GM12878 (cell line): ENCODE results near the gene RAB10. TPM values are rescaled to one million over a fixed set of nuclear protein-coding genes. Genes with fewer than 3 reads are reported as not detected.
A peak's percentile ranks its signal among the peaks of the same experiment; 100 is the strongest.

Experiments
- ASH2L ChIP-seq: fragments of 300-600, 200-600 bp; sonication (generic); IDR thresholded peaks from 2 replicates; pipeline ENCODE4 v1.6.1; 2017; ENCODE audit warnings: low read depth, mild to moderate bottlenecking, borderline replicate concordance
- CEBPZ ChIP-seq: fragments of 150-350 bp; IDR thresholded peaks from 2 replicates; pipeline ENCODE4 v1.6.1; 2016; ENCODE audit warnings: low read depth, low read length
- CHD4 ChIP-seq: fragments of 200-600 bp; sonication (generic); IDR thresholded peaks from 2 replicates; pipeline ENCODE4 v1.6.1; 2016; ENCODE audit warnings: mild to moderate bottlenecking
- DPF2 ChIP-seq: fragments of 450-650 bp; IDR thresholded peaks from 2 replicates; pipeline ENCODE4 v1.6.1; 2017; ENCODE audit warnings: mild to moderate bottlenecking
- FOXK2 ChIP-seq: fragments of 450-650 bp; IDR thresholded peaks from 2 replicates; pipeline ENCODE4 v1.6.1; 2017; ENCODE audit warnings: mild to moderate bottlenecking, moderate library complexity
- GATAD2B ChIP-seq: fragments of 450-650 bp; conservative IDR thresholded peaks from 2 replicates; pipeline ENCODE4 v1.6.1; 2017; ENCODE audit warnings: low read depth, mild to moderate bottlenecking, moderate library complexity
- HSF1 ChIP-seq: fragments of 150-350 bp; IDR thresholded peaks from 2 replicates; pipeline ENCODE4 v1.6.1; 2014; ENCODE audit warnings: mild to moderate bottlenecking, low read depth, low read length
- POLR2AphosphoS2 ChIP-seq: IDR thresholded peaks from 2 replicates; pipeline ENCODE4 v1.6.1; 2011; ENCODE audit warnings: low read depth, mild to moderate bottlenecking, low read length, improper control_type of control experiment, moderate library complexity
- RB1 ChIP-seq: fragments of 450-650 bp; formaldehyde crosslinking; IDR thresholded peaks from 2 replicates; pipeline ENCODE4 v1.6.1; 2017; ENCODE audit warnings: mild to moderate bottlenecking, borderline replicate concordance
- SMARCA5 ChIP-seq: fragments of 450-650 bp; IDR thresholded peaks from 2 replicates; pipeline ENCODE4 v1.6.1; 2017; ENCODE audit warnings: mild to moderate bottlenecking
- SPI1 ChIP-seq: IDR thresholded peaks from 2 replicates; pipeline ENCODE4 v1.6.1; 2011; ENCODE audit warnings: low read depth, mild to moderate bottlenecking, low read length, moderate library complexity, borderline replicate concordance; ENCODE audit not compliant: insufficient read depth
- TAF1 ChIP-seq: IDR thresholded peaks from 2 replicates; pipeline ENCODE4 v1.6.1; 2011; ENCODE audit warnings: mild to moderate bottlenecking, low read depth, low read length, borderline replicate concordance
- ZSCAN29 ChIP-seq: fragments of 450-650 bp; IDR thresholded peaks from 2 replicates; pipeline ENCODE4 v1.6.1; 2017; ENCODE audit warnings: mild to moderate bottlenecking, moderate library complexity
- ZZZ3 ChIP-seq: IDR thresholded peaks from 2 replicates; pipeline ENCODE4 v1.6.1; 2011; ENCODE audit warnings: low read depth; ENCODE audit not compliant: control insufficient read depth, insufficient read length
- polyA plus RNA-seq, 11 experiments: library from polyadenylated mRNA; depleted of rRNA in 4 of 11; unstranded in 6 of 11; stranded (reverse) in 5 of 11; fragments of >200 nt; fragmentation: Nextera tagmentation in 4 of 11; fragmentation: Illumina TruSeq in 1 of 11; extraction: Ambion mirVana in 4 of 11; extraction: Trizol in 1 of 11; gene quantifications; 1 replicate in 1 of 11; 2 replicates in 10 of 11; pipeline versions ENCODE4 v1.2.1 to v1.2.3, GENCODE V29; 2011 to 2016; ENCODE audit warnings: inconsistent platforms in 2 of 11, missing spikeins in 2 of 11, low read depth in 1 of 11
- total RNA-seq, 4 experiments: library from RNA; depleted of rRNA in 3 of 4; stranded (reverse); fragments of >200 nt in 3 of 4; fragmentation: Illumina TruSeq in 1 of 4; extraction: Trizol in 1 of 4; gene quantifications; 2 replicates each; pipeline versions ENCODE4 v1.2.1 to v1.2.3, GENCODE V29; 2013 to 2021
- TF ChIP-seq, protein P1 (sequence below): fragments of 450-650 bp; conservative IDR thresholded peaks from 2 replicates; pipeline ENCODE4 v1.6.1; 2017; ENCODE audit warnings: mild to moderate bottlenecking, moderate library complexity
- TF ChIP-seq, protein P2 (sequence below): fragments of 450-650 bp; IDR thresholded peaks from 2 replicates; pipeline ENCODE4 v1.6.1; 2017; ENCODE audit warnings: mild to moderate bottlenecking, low read depth, inconsistent platforms; ENCODE audit not compliant: poor library complexity, severe bottlenecking
- TF ChIP-seq, protein P3 (sequence below): fragments of 450-650 bp; IDR thresholded peaks from 2 replicates; pipeline ENCODE4 v1.6.1; 2017; ENCODE audit warnings: antibody characterized with exemption, mild to moderate bottlenecking, moderate library complexity

Gene RAB10
- total and polyA plus RNA-seq, 10 of the 15 experiments (the other 5 are each of a cell fraction or from before 2014, with no cell fraction given) = 13.3 to 109 (median 82.0) TPM

- TF ChIP-seq, protein P1, sequence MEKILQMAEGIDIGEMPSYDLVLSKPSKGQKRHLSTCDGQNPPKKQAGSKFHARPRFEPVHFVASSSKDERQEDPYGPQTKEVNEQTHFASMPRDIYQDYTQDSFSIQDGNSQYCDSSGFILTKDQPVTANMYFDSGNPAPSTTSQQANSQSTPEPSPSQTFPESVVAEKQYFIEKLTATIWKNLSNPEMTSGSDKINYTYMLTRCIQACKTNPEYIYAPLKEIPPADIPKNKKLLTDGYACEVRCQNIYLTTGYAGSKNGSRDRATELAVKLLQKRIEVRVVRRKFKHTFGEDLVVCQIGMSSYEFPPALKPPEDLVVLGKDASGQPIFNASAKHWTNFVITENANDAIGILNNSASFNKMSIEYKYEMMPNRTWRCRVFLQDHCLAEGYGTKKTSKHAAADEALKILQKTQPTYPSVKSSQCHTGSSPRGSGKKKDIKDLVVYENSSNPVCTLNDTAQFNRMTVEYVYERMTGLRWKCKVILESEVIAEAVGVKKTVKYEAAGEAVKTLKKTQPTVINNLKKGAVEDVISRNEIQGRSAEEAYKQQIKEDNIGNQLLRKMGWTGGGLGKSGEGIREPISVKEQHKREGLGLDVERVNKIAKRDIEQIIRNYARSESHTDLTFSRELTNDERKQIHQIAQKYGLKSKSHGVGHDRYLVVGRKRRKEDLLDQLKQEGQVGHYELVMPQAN = peak; percentile 87
- TF ChIP-seq DPF2 (peak; percentile 72), FOXK2 (0 out of 2 replicates have a peak, but pooled peaks have one; percentile 50), POLR2AphosphoS2 (peak; percentile 90; the same call in 1 of the 2 replicates), TAF1 (peak; percentile 86), ZSCAN29 (peak; percentile 51; the same call in 1 of the 2 replicates), SMARCA5 (peak; percentile 80), ASH2L (peak; percentile 52; the same call in 1 of the 2 replicates), HSF1 (no peak), RB1 (peak; percentile 93; the same call in 1 of the 2 replicates), ZZZ3 (no peak), GATAD2B (peak; percentile 99), CEBPZ (no peak), CHD4 (no peak), SPI1 (no peak)
- TF ChIP-seq, protein P2, sequence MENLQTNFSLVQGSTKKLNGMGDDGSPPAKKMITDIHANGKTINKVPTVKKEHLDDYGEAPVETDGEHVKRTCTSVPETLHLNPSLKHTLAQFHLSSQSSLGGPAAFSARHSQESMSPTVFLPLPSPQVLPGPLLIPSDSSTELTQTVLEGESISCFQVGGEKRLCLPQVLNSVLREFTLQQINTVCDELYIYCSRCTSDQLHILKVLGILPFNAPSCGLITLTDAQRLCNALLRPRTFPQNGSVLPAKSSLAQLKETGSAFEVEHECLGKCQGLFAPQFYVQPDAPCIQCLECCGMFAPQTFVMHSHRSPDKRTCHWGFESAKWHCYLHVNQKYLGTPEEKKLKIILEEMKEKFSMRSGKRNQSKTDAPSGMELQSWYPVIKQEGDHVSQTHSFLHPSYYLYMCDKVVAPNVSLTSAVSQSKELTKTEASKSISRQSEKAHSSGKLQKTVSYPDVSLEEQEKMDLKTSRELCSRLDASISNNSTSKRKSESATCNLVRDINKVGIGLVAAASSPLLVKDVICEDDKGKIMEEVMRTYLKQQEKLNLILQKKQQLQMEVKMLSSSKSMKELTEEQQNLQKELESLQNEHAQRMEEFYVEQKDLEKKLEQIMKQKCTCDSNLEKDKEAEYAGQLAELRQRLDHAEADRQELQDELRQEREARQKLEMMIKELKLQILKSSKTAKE = no peak
- TF ChIP-seq, protein P3, sequence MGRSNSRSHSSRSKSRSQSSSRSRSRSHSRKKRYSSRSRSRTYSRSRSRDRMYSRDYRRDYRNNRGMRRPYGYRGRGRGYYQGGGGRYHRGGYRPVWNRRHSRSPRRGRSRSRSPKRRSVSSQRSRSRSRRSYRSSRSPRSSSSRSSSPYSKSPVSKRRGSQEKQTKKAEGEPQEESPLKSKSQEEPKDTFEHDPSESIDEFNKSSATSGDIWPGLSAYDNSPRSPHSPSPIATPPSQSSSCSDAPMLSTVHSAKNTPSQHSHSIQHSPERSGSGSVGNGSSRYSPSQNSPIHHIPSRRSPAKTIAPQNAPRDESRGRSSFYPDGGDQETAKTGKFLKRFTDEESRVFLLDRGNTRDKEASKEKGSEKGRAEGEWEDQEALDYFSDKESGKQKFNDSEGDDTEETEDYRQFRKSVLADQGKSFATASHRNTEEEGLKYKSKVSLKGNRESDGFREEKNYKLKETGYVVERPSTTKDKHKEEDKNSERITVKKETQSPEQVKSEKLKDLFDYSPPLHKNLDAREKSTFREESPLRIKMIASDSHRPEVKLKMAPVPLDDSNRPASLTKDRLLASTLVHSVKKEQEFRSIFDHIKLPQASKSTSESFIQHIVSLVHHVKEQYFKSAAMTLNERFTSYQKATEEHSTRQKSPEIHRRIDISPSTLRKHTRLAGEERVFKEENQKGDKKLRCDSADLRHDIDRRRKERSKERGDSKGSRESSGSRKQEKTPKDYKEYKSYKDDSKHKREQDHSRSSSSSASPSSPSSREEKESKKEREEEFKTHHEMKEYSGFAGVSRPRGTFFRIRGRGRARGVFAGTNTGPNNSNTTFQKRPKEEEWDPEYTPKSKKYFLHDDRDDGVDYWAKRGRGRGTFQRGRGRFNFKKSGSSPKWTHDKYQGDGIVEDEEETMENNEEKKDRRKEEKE = 0 out of 2 replicates have a peak, but pooled peaks have one; percentile 13
Measured at GRCh38 chr2:26033818-26034636, at the start of gene RAB10 (continued).
